ENCODE measurements around the gene PTGIS.

DNA sequence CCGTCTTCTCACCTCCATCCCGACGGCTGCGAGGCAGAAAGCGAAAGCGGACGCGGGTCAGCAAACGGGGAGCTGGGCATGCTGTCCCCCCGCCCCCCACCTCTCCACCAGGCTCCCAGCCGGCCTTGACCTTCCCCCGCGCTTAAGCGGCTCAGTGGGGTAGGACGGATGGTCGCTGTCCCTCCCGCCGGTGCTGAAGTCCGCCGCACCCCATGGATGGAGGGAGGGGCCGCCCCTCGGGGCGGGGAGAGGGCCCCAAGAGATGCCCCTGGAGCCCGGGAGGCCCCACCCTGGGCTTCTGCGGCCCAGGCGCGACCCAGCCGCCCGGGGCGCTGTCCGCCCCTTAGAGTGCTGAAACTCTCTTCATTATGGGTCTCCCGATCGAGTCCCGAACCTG, 85.3 kb downstream of the PTGIS start, which contains the start of gene KCNB1:
- TF ChIP-seq POLR2A (IDR thresholded peaks at IDR 0.05; ENCODE audit: low read depth, low read length) (no peak), JUN (IDR thresholded peaks at IDR 0.05; ENCODE audit: borderline replicate concordance, insufficient read depth, insufficient read length, low read depth) (no peak), FOS (IDR thresholded peaks at IDR 0.05; ENCODE audit: borderline replicate concordance, insufficient read depth, low read length) (no peak), MYC (IDR thresholded peaks at IDR 0.05; ENCODE audit: low read depth, low read length) (no peak), POLR2AphosphoS5 (IDR thresholded peaks at IDR 0.05; ENCODE audit: insufficient read depth, low read depth, low read length) (no peak), MAX (IDR thresholded peaks at IDR 0.05; ENCODE audit: insufficient read depth, insufficient read length) (no peak), EZH2 (IDR thresholded peaks at IDR 0.05; ENCODE audit: borderline replicate concordance, low read depth, low read length, severe bottlenecking) (no peak), GATA2 (IDR thresholded peaks at IDR 0.05; ENCODE audit: insufficient read depth, insufficient read length, low read depth, low read length) (no peak)
- TF ChIP-seq, protein P1, sequence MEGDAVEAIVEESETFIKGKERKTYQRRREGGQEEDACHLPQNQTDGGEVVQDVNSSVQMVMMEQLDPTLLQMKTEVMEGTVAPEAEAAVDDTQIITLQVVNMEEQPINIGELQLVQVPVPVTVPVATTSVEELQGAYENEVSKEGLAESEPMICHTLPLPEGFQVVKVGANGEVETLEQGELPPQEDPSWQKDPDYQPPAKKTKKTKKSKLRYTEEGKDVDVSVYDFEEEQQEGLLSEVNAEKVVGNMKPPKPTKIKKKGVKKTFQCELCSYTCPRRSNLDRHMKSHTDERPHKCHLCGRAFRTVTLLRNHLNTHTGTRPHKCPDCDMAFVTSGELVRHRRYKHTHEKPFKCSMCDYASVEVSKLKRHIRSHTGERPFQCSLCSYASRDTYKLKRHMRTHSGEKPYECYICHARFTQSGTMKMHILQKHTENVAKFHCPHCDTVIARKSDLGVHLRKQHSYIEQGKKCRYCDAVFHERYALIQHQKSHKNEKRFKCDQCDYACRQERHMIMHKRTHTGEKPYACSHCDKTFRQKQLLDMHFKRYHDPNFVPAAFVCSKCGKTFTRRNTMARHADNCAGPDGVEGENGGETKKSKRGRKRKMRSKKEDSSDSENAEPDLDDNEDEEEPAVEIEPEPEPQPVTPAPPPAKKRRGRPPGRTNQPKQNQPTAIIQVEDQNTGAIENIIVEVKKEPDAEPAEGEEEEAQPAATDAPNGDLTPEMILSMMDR (IDR thresholded peaks at IDR 0.05; ENCODE audit: extremely low read depth in 1 of 2, insufficient read depth in 1 of 2, low read depth in 1 of 2, low read length in 2 of 2), result no peak
